Liver (tissue), 9 donors: ENCODE results near the gene ZNF446. TPM values are rescaled to one million over a fixed set of nuclear protein-coding genes. Genes with fewer than 3 reads are reported as not detected.
"Not testable (repeated sequence)": the region's sequence is repeated elsewhere in the genome, so short reads cannot be mapped to it uniquely, and the experiment has no call there.

ENCODE experiments used
- DNase-seq: peaks from one replicate; pipeline ENCODE4 v3.0.0-alpha.2; 2017; ENCODE audit warnings: low spot score
- H3K27ac ChIP-seq, 2 donors: one replicate each; pipeline ENCODE4 v1.7.0; 2013; ENCODE audit warnings: inconsistent platforms in 2 of 2, low read length in 2 of 2, control low read depth in 1 of 2, low read depth in 1 of 2, mild to moderate bottlenecking in 1 of 2
- H3K27me3 ChIP-seq, 4 donors: one replicate each; pipeline versions ENCODE4 v1.6.1 to v1.7.0; 2013; ENCODE audit warnings: low read length in 3 of 4, inconsistent platforms in 1 of 4, mild to moderate bottlenecking in 1 of 4, moderate library complexity in 1 of 4; ENCODE audit not compliant: control insufficient read depth in 4 of 4, insufficient read depth in 4 of 4
- H3K36me3 ChIP-seq, 4 donors: one replicate each; pipeline versions ENCODE4 v1.6.1 to v1.7.0; 2013; ENCODE audit warnings: low read length in 3 of 4, mild to moderate bottlenecking in 3 of 4, low read depth in 1 of 4, moderate library complexity in 1 of 4; ENCODE audit not compliant: control insufficient read depth in 4 of 4, insufficient read depth in 3 of 4
- H3K4me1 ChIP-seq, 4 donors: one replicate each; pipeline versions ENCODE4 v1.6.1 to v1.7.0; 2013; ENCODE audit warnings: low read length in 3 of 4, mild to moderate bottlenecking in 3 of 4, moderate library complexity in 1 of 4; ENCODE audit not compliant: control insufficient read depth in 4 of 4, insufficient read depth in 4 of 4
- H3K4me3 ChIP-seq, 3 donors: one replicate each; pipeline versions ENCODE4 v1.6.1 to v1.7.0; 2013; ENCODE audit warnings: low read length in 3 of 3, control low read depth in 1 of 3, low read depth in 1 of 3, mild to moderate bottlenecking in 1 of 3
- H3K9ac ChIP-seq, 2 donors: one replicate each; pipeline ENCODE4 v1.7.0; 2013; ENCODE audit warnings: low read length in 2 of 2, mild to moderate bottlenecking in 2 of 2, moderate library complexity in 2 of 2, control low read depth in 1 of 2, low read depth in 1 of 2
- H3K9me3 ChIP-seq, 4 donors: one replicate each; pipeline versions ENCODE4 v1.6.1 to v1.7.0; 2013; ENCODE audit warnings: low read length in 3 of 4; ENCODE audit not compliant: control insufficient read depth in 4 of 4
- ATF3 ChIP-seq: IDR thresholded peaks from 2 replicates; pipeline ENCODE4 v1.6.1; 2016; ENCODE audit warnings: antibody characterized with exemption
- EGR1 ChIP-seq, 2 donors: IDR thresholded peaks; 2 replicates each; pipeline ENCODE4 v1.6.1; 2016 to 2018; ENCODE audit warnings: antibody characterized with exemption in 2 of 2, low read depth in 2 of 2
- FOXA1 ChIP-seq: IDR thresholded peaks from 2 replicates; pipeline ENCODE4 v1.6.1; 2016; ENCODE audit warnings: antibody characterized with exemption
- FOXA2 ChIP-seq: IDR thresholded peaks from 2 replicates; pipeline ENCODE4 v1.6.1; 2016; ENCODE audit warnings: antibody characterized with exemption
- GABPA ChIP-seq, 2 donors: IDR thresholded peaks in 1 of 2; conservative IDR thresholded peaks in 1 of 2; 2 replicates each; pipeline ENCODE4 v1.6.1; 2016; ENCODE audit warnings: antibody characterized with exemption in 2 of 2, mild to moderate bottlenecking in 1 of 2, moderate library complexity in 1 of 2
- HNF4A ChIP-seq, 2 donors: conservative IDR thresholded peaks; 2 replicates each; pipeline ENCODE4 v1.6.1; 2016; ENCODE audit warnings: antibody characterized with exemption in 2 of 2, mild to moderate bottlenecking in 2 of 2
- HNF4G ChIP-seq: IDR thresholded peaks from 2 replicates; pipeline ENCODE4 v1.6.1; 2016; ENCODE audit warnings: antibody characterized with exemption
- JUND ChIP-seq, 2 donors: IDR thresholded peaks; 2 replicates each; pipeline ENCODE4 v1.6.1; 2016; ENCODE audit warnings: antibody characterized with exemption in 2 of 2
- NR2F2 ChIP-seq: IDR thresholded peaks from 2 replicates; pipeline ENCODE4 v1.6.1; 2016; ENCODE audit warnings: antibody characterized with exemption
- RAD21 ChIP-seq, 2 donors: IDR thresholded peaks; 2 replicates each; pipeline ENCODE4 v1.6.1; 2016; ENCODE audit warnings: antibody characterized with exemption in 2 of 2, mild to moderate bottlenecking in 2 of 2
- RXRA ChIP-seq, 2 donors: IDR thresholded peaks; 2 replicates each; pipeline ENCODE4 v1.6.1; 2017 to 2018; ENCODE audit warnings: antibody characterized with exemption in 2 of 2, mild to moderate bottlenecking in 1 of 2
- SP1 ChIP-seq: IDR thresholded peaks from 2 replicates; pipeline ENCODE4 v1.6.1; 2018; ENCODE audit warnings: antibody characterized with exemption, mild to moderate bottlenecking
- TAF1 ChIP-seq: conservative IDR thresholded peaks from 2 replicates; pipeline ENCODE4 v1.6.1; 2016; ENCODE audit warnings: antibody characterized with exemption, mild to moderate bottlenecking
- YY1 ChIP-seq: IDR thresholded peaks from 2 replicates; pipeline ENCODE4 v1.6.1; 2016; ENCODE audit warnings: antibody characterized with exemption, mild to moderate bottlenecking
- ZBTB33 ChIP-seq: IDR thresholded peaks from 2 replicates; pipeline ENCODE4 v1.6.1; 2016; ENCODE audit warnings: antibody characterized with exemption
- WGBS: extraction: QIAGEN DNeasy Blood & Tissue Kit; methylation state at CpG from one replicate; pipeline ENCODE4 v1.1.7; 2013; 5-methylcytosine and 5-hydroxymethylcytosine counted together
- polyA plus RNA-seq, 2 donors: library from polyadenylated mRNA; stranded (reverse) in 1 of 2; unstranded in 1 of 2; fragments of 200-250 nt in 1 of 2; fragments of >200 nt in 1 of 2; fragmentation: Nextera tagmentation in 1 of 2; extraction: Ambion mirVana in 1 of 2; gene quantifications; one replicate each; pipeline versions ENCODE4 v1.2.1 to v1.2.3, GENCODE V29; 2013 to 2015
- total RNA-seq, 2 donors: library from RNA; depleted of rRNA; stranded (reverse); fragments of >200 nt; gene quantifications; one replicate each; pipeline ENCODE4 v1.2.3, GENCODE V29; 2014
- TF ChIP-seq, protein P1 (sequence below): IDR thresholded peaks from 2 replicates; pipeline ENCODE4 v1.6.1; 2016; ENCODE audit warnings: antibody characterized with exemption, mild to moderate bottlenecking
- donor health status: healthy.
- donor health status: healthy.
- donor health status: healthy.
- donor health status: healthy.
- donor health status: healthy.

ZNF446 gene
- total and polyA plus RNA-seq, 4 donors, result 2.8 to 4.8 (median 3.9) TPM

GRCh38 chr19:58507602-58508223 is 31.6 kb downstream of the ZNF446 start:
- TF ChIP-seq HNF4G (peak; percentile 78), NR2F2 (peak; percentile 49), YY1 (peak; percentile 27), SP1 (peak; percentile 41), JUND (IDR thresholded peaks at IDR 0.05) (peak in 1 of 2 donors; percentile 21), RXRA (IDR thresholded peaks at IDR 0.05) (peak; percentile 61 to 77), HNF4A (conservative IDR thresholded peaks at IDR 0.05) (peak; percentile 95)
- H3K36me3 ChIP-seq, H3K27me3 ChIP-seq, H3K4me3 ChIP-seq, H3K9me3 ChIP-seq, DNase-seq, H3K9ac ChIP-seq: not testable (repeated sequence)
- WGBS, result 56% methylated on average over 8 of the region's 8 CpGs
- peak overlapping the region in 1 of 2 donors; percentile 28 for H3K27ac ChIP-seq
- H3K4me1 ChIP-seq, result peaks cover 12 to 69% (median 54%) of the 10 kb centered on the region in 4 donors

DNA sequence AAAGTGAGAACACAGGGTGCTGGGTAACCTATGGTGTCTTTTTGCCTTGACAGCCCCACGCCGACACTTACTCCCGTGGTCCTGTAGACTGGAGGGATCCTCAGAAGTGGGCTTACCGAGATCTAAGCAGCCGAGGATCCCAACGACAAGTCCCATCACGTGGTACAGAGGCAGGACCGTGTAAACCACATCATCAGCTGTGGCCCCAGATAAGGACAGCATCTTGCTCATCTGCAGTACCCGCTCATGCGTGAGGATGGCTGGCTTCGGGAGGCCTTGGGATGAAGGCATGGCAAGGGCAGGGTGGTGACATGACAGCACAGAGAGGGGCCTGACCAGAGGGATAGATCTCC is 33.6 kb downstream of the ZNF446 start:
- TF ChIP-seq ATF3, result no peak
- no peak for TF ChIP-seq RAD21 (IDR thresholded peaks at IDR 0.05)
- TF ChIP-seq ZBTB33, result no peak
- TF ChIP-seq EGR1 (IDR thresholded peaks at IDR 0.05; ENCODE audit: low read depth in 2 of 2), result no peak
- TF ChIP-seq FOXA2, result no peak
- TF ChIP-seq JUND (IDR thresholded peaks at IDR 0.05), result no peak
- no peak for TF ChIP-seq TAF1
- TF ChIP-seq, protein P1, sequence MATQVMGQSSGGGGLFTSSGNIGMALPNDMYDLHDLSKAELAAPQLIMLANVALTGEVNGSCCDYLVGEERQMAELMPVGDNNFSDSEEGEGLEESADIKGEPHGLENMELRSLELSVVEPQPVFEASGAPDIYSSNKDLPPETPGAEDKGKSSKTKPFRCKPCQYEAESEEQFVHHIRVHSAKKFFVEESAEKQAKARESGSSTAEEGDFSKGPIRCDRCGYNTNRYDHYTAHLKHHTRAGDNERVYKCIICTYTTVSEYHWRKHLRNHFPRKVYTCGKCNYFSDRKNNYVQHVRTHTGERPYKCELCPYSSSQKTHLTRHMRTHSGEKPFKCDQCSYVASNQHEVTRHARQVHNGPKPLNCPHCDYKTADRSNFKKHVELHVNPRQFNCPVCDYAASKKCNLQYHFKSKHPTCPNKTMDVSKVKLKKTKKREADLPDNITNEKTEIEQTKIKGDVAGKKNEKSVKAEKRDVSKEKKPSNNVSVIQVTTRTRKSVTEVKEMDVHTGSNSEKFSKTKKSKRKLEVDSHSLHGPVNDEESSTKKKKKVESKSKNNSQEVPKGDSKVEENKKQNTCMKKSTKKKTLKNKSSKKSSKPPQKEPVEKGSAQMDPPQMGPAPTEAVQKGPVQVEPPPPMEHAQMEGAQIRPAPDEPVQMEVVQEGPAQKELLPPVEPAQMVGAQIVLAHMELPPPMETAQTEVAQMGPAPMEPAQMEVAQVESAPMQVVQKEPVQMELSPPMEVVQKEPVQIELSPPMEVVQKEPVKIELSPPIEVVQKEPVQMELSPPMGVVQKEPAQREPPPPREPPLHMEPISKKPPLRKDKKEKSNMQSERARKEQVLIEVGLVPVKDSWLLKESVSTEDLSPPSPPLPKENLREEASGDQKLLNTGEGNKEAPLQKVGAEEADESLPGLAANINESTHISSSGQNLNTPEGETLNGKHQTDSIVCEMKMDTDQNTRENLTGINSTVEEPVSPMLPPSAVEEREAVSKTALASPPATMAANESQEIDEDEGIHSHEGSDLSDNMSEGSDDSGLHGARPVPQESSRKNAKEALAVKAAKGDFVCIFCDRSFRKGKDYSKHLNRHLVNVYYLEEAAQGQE, result no peak
- TF ChIP-seq RXRA (IDR thresholded peaks at IDR 0.05), result no peak
- TF ChIP-seq FOXA1, result no peak
- TF ChIP-seq YY1, result no peak
- no peak for TF ChIP-seq GABPA (IDR thresholded peaks at IDR 0.05 in 1 of 2, conservative IDR thresholded peaks at IDR 0.05 in 1 of 2)
- TF ChIP-seq NR2F2, result no peak
- no peaks in the 10 kb centered on the region for H3K9me3 ChIP-seq
- H3K4me3 ChIP-seq, result peak overlapping the region; percentile 30 to 68 (median 66)
- peak overlapping the region in 1 of 2 donors; percentile 43 for H3K9ac ChIP-seq
- no peak for DNase-seq
- H3K36me3 ChIP-seq, result peaks cover 0 to 3% (median 0%) of the 10 kb centered on the region in 4 donors
- WGBS, result 40% methylated on average over 11 of the region's 11 CpGs
- peak overlapping the region; percentile 80 to 86 for H3K27ac ChIP-seq
- H3K27me3 ChIP-seq, result no peaks in the 10 kb centered on the region
- peaks cover 20 to 81% (median 64%) of the 10 kb centered on the region in 4 donors for H3K4me1 ChIP-seq
